NCI-H1105 treated with DMSO at 0.1 percent for 48 hours (cell line): ENCODE measurements around the gene GSTA4.
"Not testable (repeated sequence)": the region's sequence is repeated elsewhere in the genome, so short reads cannot be mapped to it uniquely, and the experiment has no call there.

Experiments
- DNase-seq: peaks from one replicate; lab custom pipeline; 2025; lab: John Stamatoyannopoulos, UW

GSTA4 gene

DNA sequence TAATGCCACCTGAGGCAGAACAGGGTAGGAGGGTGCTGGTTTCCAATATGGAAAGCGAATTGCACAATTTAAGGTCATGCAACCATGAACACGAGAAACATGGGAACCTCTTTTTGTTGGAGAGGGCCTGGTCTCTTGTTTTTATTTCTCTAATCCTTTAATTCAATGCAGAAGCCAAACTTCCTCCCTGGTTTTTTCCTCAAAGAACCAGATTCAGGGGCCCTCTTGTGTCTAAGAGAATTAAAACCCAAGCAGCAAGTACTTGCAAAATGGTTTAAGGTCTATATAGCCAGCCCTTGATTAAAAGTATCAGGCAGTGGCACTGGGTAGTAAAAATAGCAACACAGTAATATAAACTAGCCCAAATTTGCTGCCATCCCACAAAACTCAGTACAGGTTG is 19.5 kb downstream of the GSTA4 start:
- no peak for DNase-seq

DNA sequence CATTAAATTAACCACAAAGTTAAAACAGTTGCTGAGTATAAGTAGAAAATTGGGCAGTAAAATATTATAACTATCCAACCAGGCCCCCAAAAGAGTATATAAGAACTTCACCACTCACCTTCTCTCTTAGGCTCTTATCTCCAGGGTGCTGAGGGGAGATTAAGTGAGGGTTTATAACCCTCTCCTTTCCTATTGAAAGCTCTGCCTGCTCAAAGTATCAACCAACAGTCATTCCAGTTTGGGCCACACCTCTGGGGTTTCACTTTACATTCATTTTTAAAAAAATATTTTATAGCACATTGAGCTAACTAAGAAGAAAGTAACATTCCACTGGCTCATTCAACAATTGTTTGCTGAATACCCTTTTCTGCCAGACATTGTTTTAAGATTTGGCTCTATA is 22.1 kb downstream of the GSTA4 start:
- DNase-seq, result no peak

DNA sequence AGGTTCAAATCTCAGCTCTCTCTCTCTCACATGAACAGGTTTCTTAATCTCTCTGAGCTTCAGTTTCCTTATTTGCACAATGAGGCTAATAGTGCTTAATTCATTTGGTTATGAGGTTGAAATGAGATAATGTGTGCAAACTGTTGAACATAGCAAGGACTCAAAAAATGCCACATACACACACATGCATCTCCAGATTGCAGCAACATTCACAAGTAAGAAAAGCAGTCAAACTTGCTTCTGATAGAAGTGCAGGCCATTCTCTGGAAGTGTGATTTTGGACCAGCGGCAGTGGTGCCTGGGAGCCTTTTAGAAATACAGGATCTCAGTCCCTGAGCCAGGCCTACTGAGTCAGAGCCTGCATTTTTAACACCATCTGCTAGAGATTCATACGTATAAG is 25.7 kb downstream of the GSTA4 start:
- no peak for DNase-seq

DNA sequence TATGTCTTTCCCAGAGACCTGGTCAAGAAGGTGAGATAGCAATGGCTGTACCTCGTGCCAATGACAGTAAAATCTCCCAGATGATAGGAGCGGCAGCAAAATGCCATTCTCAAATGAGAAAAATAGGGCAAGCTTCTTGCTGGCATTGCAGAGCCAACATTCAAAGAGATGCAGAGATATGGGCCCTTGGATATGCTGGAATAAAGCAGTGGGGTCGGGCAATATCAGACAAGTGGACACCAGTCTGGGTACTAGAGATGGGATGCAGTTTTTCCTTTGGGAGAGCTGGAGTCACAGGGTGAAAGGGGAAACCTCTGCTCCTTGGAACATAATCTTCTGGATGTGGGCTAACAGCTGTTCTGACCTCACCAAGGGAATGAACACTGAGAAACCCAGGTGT is 29.0 kb downstream of the GSTA4 start:
- no peak for DNase-seq

DNA sequence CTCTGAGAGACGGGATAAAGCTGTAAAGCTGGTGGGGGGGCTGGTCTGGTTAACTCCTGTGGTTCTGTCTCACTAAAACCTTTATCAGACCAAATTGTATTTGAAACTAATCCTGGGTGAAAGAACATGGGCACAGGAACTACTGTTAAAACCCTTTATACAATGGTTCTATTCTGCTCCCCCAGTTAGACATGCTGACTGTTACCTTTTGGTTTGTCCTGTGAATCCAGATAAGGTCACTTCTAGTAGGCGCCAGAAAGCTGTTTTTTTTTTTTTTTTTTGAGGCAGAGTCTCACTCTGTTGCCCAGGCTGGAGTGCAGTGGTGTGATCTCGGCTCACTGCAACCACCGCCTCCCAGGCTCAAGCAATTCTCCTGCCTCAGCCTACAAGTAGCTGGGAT is 29.7 kb downstream of the GSTA4 start:
- no peak for DNase-seq

DNA sequence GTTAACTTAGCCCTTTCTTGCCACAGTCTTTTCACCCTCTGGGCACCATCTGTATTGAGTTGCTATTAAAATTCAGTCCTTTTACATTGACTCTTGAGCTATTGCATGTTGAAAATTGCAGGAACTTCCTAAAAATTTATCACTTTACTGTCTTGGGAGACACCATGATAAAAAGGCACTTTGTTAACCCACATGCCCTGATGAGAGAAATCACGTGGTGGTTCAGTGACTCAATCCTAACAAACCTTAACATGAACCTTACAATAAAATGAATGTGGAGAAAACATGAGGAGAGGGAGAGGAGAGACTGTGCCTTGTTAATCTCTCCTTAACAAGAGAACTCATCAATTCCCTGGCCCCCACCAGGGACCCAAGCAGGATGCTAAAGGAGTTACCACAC is 30.8 kb downstream of the GSTA4 start:
- DNase-seq, result no peak

DNA sequence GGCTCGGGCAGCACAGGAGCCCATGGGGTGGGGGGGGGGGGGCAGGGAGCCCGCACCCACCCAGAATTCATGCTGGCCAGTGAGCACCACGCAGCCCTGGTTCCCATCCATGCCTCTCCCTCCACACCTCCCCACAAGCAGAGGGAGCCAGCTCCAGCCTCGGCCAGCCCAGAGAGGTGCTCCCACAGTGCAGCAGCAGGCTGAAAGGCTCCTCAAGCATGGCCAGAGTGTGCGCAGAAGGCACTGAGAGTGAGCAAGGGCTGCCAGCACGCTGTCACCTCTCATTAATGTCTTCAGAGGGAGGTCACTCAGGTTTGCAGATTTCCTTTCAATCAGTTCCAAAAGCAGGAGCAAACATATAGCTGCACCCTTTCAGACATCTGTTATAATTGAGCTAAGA is 32.4 kb downstream of the GSTA4 start:
- DNase-seq, result no peak

DNA sequence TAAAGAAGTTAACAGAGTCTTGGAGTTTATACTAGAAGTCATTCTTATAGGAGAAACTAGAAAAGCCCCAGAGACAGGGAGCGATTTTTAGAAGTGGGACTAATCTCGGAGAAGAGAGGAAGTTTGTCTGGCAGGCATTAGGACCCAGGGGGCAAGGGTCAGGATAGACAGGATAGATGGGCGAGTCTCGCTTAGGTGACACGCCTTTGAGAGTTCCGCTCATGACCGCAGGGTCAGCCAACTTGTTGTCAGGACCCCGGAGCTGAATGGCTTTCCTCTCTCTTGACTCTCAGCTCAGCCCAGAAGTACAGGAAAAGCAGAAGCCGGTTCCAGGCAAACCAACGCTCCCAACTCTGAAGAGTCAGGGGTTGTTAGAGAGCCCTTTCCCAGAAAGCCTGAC is 34.1 kb downstream of the GSTA4 start:
- DNase-seq, result not testable (repeated sequence)

DNA sequence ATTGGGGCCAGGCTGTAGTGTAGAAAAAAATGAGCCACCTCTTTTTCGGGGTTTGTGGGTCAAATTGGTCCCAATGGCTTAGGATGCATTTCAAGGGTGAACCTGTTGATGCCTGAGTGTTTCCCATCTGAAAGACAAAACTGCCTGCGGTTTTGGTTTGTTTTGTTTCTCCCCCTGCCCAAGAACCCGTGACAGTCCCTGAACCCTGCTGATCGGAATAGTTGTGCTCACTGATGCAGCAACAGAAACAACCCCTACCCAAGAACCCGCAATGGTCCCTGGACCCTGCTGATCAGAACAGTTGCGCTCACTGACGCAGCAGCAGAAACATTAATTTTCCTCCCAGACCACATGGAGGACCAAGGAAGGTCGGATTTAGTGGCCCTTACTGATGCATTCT is 34.9 kb downstream of the GSTA4 start:
- not testable (repeated sequence) for DNase-seq

DNA sequence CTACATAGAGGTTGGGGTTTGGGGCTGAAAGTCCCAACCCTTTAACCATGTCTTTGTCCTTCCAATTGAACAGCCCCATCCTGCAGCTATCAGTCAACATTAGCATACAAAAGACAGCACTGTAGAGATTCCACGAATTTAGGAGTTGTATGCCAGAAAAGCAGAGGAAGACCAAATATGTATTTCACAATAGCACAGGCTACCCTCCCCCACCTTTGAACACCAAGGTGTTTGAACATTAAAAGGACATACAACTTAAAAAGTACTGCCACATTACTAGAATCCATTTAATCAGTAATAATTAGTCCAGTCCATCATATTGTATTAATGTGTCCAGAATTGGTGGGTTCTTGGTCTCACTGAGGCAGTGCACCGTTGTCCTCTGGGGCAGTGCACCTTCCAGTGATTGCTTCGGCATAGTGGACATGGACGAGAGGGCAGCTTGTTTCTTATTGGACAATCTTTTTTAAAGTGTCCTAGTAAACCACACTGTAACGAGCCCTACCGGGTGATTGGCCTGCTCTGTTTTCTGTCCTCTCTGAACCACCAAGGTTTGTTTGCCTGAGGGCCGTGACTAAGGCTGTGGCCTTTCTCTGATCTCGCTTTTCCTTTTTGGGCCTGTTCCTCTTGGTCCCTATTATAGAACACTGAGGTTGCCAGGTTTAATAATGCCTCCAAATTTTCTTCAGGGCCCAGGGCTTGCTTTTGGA is 36.4 kb downstream of the GSTA4 start:
- no peak for DNase-seq

DNA sequence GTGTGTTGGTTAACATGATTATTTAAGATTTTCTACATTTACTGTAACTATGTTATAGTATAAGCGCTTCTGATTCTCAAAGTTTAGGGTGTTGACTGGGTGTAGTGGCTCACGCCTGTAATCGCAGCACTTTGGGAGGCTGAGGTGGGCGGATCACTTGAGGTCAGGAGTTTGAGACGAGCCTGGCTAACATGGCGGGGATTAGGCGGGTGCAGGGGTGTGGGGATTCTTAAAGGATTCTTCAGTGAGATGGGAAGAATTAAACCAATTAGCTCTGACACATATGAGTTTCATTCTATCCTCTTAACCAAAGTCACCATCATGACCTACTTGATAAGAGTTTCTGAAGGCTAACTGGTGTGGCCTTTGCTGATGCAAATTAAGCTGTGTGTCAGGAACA is 39.2 kb downstream of the GSTA4 start:
- no peak for DNase-seq

DNA sequence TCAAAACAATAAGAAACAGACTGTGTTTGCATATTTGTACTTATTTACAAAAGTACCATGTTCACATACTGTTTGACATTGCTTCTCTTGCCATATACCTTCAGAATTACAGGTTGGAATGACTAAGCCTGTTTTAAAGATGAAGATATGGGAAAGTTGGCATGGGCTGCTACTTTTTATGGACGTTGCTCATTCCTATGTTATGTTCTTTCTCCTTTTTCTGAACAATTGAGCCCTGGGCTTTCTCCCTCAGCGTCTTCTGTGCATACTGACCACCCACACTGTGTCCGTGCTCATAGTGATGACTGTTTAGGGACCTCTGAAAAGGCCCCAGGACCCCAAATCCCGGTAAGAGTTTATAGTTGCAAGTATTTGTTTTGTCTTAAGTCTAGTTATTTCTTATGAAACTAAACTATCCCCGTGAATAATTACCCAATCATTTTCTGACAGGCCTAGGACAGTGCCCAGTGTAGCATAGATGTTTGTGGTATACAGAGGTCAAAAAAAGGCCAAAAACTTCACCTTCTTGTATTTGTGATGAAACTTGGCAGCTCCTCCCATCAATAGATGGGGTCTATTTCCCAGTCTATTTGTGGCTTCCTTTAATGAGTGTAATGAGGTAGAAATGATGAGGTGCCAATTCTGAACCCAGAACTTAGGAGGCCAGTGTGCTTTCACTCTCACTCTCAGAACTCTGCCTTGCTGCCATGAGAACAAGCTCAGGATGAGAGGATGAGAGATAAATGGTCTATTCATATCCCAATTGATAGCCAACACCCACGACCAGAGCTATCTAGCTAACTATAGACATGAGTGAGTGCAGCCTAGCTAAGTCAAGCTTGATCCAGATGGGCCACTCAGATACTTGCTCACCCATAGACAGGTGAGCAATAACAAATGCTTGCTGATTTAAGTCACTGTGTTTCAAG is 40.9 kb downstream of the GSTA4 start:
- DNase-seq, result no peak

DNA sequence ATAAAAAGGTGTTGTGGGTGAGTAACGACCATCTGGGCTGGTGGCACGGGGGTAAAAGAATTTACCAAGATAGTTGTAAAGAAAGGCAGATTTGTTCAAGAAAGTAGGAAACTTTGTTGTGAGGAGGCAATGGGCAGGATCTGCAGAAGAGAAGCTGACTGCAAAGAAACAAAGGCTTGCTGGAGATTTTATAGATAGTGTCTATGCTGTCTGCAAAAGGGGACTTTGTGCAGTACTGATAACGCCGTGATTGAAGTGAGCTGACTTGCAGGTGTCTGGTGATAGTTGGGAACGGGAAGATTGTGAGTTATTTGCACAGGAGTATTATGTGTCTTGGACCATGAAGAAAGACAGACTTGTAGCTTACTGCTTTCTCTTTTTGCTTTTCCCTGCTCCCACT is 48.8 kb downstream of the GSTA4 start:
- DNase-seq, result no peak

DNA sequence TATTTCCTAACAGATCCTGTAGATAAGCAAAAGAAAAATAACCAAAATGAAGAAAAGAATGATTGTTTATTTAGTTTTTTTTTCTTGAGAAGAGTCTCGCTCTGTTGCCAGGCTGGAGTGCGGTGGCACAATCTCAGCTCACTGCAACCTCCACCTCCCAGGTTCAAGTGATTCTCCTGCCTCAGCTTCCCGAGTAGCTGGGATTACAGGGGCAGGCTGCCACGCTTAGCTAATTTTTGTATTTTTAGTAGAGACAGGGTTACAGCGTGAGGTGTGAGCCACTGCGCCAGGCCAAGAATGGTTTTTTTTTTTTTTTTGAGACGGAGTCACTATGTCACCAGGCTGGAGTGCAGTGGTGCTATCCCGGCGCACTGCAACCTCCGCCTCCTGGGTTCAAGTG is 52.3 kb downstream of the GSTA4 start:
- not testable (repeated sequence) for DNase-seq

DNA sequence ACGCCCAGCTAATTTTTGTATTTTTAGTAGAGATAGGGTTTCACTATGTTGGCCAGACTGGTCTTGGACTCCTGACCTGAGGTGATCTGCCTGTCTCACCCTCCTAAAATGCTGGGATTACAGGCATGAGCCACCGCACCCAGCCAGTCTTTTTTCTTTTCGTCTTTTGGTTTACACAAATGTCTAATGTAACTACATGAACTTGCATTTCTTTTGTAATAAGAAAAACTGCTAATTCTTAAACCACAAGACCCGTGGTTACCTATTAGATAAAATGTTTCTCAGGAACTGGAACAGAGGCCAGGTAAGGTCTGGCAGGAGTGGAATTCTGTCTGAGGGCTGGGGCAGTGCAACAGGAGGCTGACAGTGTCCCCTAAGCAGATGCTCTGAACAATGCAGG is 52.9 kb downstream of the GSTA4 start:
- no peak for DNase-seq

DNA sequence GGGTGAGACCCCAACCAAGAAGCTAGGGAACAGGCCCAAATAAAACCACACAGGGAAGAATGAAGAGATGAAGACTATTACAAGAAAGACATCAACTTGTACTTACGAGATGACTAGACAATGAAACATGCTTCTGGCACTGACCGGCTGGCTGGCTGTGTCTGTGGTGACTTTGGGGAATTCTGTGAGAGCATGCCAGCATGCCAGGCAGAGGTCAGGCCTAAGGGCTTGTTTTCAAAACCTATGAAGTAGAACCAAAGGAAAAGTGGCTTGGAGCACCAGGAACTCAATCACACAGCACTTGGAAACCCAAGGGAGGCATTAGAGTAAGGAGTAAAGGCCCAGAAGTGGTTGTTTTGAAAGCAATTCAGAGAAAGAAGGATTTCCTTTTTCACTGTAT is 57.2 kb downstream of the GSTA4 start:
- no peak for DNase-seq

DNA sequence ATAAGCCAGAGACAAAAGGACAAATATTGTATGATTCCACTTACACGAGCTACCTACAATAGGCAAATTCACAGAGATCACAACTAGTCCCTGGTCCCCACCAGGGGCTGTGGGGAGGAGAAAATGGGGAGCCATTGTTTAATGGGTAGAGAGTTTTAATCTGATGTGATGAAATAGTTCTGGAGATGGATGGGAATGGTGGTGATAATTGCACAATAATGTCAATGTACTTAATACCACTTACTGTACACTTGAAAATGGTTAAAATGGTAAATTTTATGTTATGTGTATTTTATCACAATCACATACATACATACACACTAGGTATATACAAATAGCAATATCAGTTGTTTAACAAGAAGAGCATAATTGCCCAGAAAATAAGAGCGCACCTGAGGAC is 61.3 kb downstream of the GSTA4 start:
- DNase-seq, result no peak

DNA sequence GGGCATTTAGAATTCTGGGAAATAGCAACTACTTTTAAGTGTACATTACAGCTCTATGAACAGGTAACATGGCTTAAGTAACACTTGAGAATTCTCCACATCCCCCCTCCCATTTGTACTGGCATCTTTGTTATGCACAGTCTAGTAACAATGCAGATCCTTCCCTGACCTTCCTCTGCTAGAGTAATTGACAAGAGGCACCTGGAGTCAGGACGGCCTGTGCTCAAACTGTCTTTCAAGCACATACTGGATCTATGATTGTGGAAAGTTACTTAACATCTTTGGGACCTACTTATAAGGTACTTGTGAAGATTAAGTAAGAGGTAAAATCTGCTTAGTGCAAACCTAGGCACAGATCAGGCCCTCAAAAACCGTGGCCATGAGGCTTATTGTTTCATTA is 63.7 kb downstream of the GSTA4 start:
- no peak for DNase-seq

DNA sequence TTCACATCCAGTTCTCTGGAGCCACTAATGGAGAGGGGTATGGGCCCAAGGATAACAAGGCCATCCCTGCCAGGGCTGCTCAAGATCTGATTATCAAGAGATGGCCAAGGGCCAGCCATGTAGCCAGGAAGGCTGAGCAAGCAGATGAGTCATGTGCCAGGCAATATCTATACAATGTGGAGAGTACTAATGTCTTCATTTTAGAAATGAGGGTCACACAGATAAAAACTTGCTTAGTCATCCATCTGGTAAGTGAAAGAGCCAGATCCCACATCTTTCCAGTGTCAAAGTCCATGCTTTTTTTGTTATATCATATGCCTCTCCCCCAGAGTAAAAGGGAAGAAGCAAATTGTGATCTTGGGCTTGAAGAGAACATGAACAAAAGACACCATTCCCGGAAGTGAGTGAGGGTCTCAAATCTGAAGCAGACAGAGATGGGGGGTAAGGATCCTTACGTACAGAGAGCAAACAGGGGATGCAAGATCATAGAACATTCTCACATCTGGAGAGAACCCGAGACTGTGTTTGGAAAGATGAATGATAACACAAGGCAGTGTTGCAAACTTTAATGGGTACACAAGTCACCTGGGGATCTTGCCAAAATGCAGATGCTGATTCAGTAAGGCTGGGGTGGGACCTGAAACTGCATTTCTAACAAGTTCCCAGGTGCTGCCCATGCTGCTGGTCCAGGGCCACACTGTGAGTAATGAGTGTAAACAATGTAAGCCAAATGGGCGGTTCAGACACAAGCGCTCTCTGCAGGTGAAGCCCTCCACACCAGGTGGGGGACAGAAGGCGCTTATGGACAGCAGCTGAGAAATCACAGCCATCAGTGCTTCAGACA is 65.5 kb downstream of the GSTA4 start:
- no peak for DNase-seq
